ENCODE results near the gene PBX1. TPM values are rescaled to one million over a fixed set of nuclear protein-coding genes. Genes with fewer than 3 reads are reported as not detected.

The PBX1 gene
- polyA plus RNA-seq, 1 donor (not counting 4 experiments of a cell fraction or from before 2014, with no cell fraction given): 2.2 TPM

DNA sequence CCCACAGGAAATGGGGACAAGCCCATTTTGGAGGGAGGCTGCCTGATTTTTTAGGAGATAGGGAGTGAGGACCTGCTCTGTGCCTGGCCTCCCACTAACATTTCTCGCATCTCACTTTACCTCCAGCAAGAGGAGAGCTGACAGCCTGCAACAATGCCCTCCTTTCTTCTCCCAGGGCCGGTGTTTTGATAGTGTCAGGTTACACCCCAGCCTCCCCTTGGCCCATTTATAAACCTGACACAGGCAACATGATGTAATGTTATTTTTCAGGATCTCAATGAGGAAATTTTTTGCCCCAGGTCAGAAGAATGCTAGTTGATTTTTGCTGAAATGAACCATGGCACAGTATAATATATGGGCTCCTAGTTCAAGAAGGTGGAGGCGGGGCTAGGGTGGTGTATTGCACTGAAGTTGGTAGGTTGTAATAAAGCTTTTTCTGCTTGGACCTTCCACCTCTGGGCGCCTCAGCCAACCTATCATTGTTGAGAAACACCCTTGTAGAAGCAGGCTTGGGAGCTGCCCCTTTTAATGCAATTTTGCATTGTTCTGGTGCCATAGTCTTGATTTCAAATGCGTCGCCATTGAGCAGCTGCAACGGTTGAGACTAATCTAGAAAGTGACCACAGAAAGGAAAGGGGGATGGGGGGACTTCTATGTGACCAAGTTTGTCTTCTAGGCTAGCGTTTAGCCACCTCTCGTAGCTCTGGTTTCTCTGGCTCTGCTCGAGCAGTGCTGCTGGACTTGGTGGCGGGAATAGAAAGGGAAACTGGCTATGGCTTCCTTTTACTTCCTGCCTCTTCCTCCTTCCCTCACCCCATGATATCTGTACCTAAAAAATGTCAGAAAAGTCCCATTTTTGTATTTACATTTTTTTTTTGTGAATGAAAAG is 53.0 kb downstream of the PBX1 start:
- FAIRE-seq: peak; percentile 34
- H3K9me3 ChIP-seq (ENCODE audit: control insufficient read depth, low read depth, low read length): no peaks in the 10 kb centered on the region
- H3K4me3 ChIP-seq (ENCODE audit: control insufficient read depth in 2 of 3, extremely low read depth in 1 of 3, insufficient read depth in 2 of 3, low read depth in 1 of 3, low read length in 3 of 3): no peak overlapping the region
- no peak overlapping the region for H3K9ac ChIP-seq (ENCODE audit: control insufficient read depth, extremely low read depth, insufficient read depth, low read length)
- dilution Hi-C loops (cut with MboI; ENCODE audit: extremely low pct_ligation_motif_present, low sequenced_read_pairs): no loop called here
- no peaks in the 10 kb centered on the region for H3K36me3 ChIP-seq (ENCODE audit: control insufficient read depth in 2 of 2, extremely low read depth in 1 of 2, insufficient read depth in 2 of 2, low read length in 2 of 2)
- H2AFZ ChIP-seq (ENCODE audit: control insufficient read depth, low read length): no peak overlapping the region
- no peaks in the 10 kb centered on the region for H3K79me2 ChIP-seq (ENCODE audit: control insufficient read depth, insufficient read depth, low read length)
- H3K4me2 ChIP-seq (ENCODE audit: control insufficient read depth, extremely low read depth, insufficient read depth, low read depth, low read length): peak overlapping the region; percentile 20
- H3K27ac ChIP-seq (ENCODE audit: control insufficient read depth, insufficient read depth, low read length): no peak overlapping the region
- H3K4me1 ChIP-seq (ENCODE audit: control insufficient read depth, extremely low read depth, insufficient read depth, low read length): peaks cover 27% of the 10 kb centered on the region
- DNase-seq (ENCODE audit: low read depth, low spot score): no peak
- H4K20me1 ChIP-seq (ENCODE audit: control insufficient read depth, extremely low read depth, insufficient read depth, low read length): no peaks in the 10 kb centered on the region
- H3K9me1 ChIP-seq (ENCODE audit: control insufficient read depth, extremely low read depth, insufficient read depth, low read length): no peaks in the 10 kb centered on the region
- H3K27me3 ChIP-seq (ENCODE audit: control insufficient read depth, extremely low read depth, insufficient read depth, low read length): no peaks in the 10 kb centered on the region
- no peak for TF ChIP-seq EZH2 (IDR thresholded peaks at IDR 0.05; ENCODE audit: low read length)
- no peak for TF ChIP-seq CTCF (optimal IDR thresholded peaks at IDR 0.05 in 1 of 3, IDR thresholded peaks at IDR 0.05 in 1 of 3, conservative IDR thresholded peaks at IDR 0.05 in 1 of 3; ENCODE audit: extremely low read depth in 1 of 3, insufficient read depth in 2 of 3, low read length in 3 of 3)

DNA sequence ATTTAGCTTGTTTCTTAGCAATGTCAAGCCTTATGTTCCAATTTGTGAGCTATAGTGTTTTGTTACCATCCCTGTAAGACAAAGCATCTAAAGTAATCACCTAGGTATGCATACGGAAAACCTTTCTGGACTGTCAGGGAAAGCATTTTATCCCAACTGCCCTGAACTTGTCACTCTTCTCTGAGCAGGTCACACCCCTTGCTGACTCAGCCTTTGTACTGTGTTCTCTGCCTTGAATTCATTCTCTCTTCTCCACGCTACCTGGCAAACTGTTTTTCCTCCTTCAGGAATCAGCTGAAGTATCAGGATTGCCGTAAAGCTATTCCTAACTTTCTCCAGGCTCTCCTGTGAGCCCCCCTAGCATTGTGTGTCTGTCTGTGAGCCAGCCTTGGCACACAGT is 54.2 kb downstream of the PBX1 start:
- H2AFZ ChIP-seq (ENCODE audit: control insufficient read depth, low read length): peak overlapping the region; percentile 47
- DNase-seq (ENCODE audit: low read depth, low spot score): peak; percentile 59
- no peak overlapping the region for H3K27ac ChIP-seq (ENCODE audit: control insufficient read depth, insufficient read depth, low read length)

More for the DNA sequence above, 54.2 kb downstream of the PBX1 start:
- peak; percentile 91 for FAIRE-seq
- Histone ChIP-seq H3K4me1 (ENCODE audit: control insufficient read depth, extremely low read depth, insufficient read depth, low read length) (peaks cover 27% of the 10 kb centered on the region), H3K4me3 (ENCODE audit: control insufficient read depth in 2 of 3, extremely low read depth in 1 of 3, insufficient read depth in 2 of 3, low read depth in 1 of 3, low read length in 3 of 3) (no peak overlapping the region), H3K36me3 (ENCODE audit: control insufficient read depth in 2 of 2, extremely low read depth in 1 of 2, insufficient read depth in 2 of 2, low read length in 2 of 2) (no peaks in the 10 kb centered on the region), H3K4me2 (ENCODE audit: control insufficient read depth, extremely low read depth, insufficient read depth, low read depth, low read length) (peak overlapping the region; percentile 67), H3K79me2 (ENCODE audit: control insufficient read depth, insufficient read depth, low read length) (no peaks in the 10 kb centered on the region), H3K9me1 (ENCODE audit: control insufficient read depth, extremely low read depth, insufficient read depth, low read length) (no peaks in the 10 kb centered on the region), H3K27me3 (ENCODE audit: control insufficient read depth, extremely low read depth, insufficient read depth, low read length) (no peaks in the 10 kb centered on the region), H3K9me3 (ENCODE audit: control insufficient read depth, low read depth, low read length) (no peaks in the 10 kb centered on the region), H4K20me1 (ENCODE audit: control insufficient read depth, extremely low read depth, insufficient read depth, low read length) (no peaks in the 10 kb centered on the region), H3K9ac (ENCODE audit: control insufficient read depth, extremely low read depth, insufficient read depth, low read length) (no peak overlapping the region)
- dilution Hi-C loops (cut with MboI; ENCODE audit: extremely low pct_ligation_motif_present, low sequenced_read_pairs): no loop called here
- TF ChIP-seq EZH2 (IDR thresholded peaks at IDR 0.05; ENCODE audit: low read length) (no peak), CTCF (optimal IDR thresholded peaks at IDR 0.05 in 1 of 3, IDR thresholded peaks at IDR 0.05 in 1 of 3, conservative IDR thresholded peaks at IDR 0.05 in 1 of 3; ENCODE audit: extremely low read depth in 1 of 3, insufficient read depth in 2 of 3, low read length in 3 of 3) (no peak)
